H1 (cell line): Measurements from ENCODE around the gene MROH8. TPM values are rescaled to one million over a fixed set of nuclear protein-coding genes. Genes with fewer than 3 reads are reported as not detected.

Source experiments
- BACH1 ChIP-seq: IDR thresholded peaks from 2 replicates; pipeline ENCODE4 v1.6.1; 2012; ENCODE audit warnings: low read length, improper control_type of control experiment
- CTBP2 ChIP-seq: IDR thresholded peaks from 2 replicates; pipeline ENCODE4 v1.7.0; 2011; ENCODE audit warnings: borderline replicate concordance, mild to moderate bottlenecking, moderate library complexity, mixed read lengths, low read length; ENCODE audit not compliant: insufficient read depth, insufficient read length
- MAFK ChIP-seq: IDR thresholded peaks from 2 replicates; pipeline ENCODE4 v1.6.1; 2012; ENCODE audit warnings: low read depth, mild to moderate bottlenecking, improper control_type of control experiment, low read length
- SIX5 ChIP-seq: IDR thresholded peaks from 2 replicates; pipeline ENCODE4 v1.6.1; 2011; ENCODE audit warnings: mild to moderate bottlenecking, low read depth, low read length
- polyA plus RNA-seq, 7 experiments: library from polyadenylated mRNA; depleted of rRNA in 3 of 7; stranded (reverse) in 5 of 7; unstranded in 2 of 7; fragments of >200 nt in 5 of 7; fragments of 200-250 nt in 2 of 7; gene quantifications; 1 replicate in 5 of 7; 2 replicates in 1 of 7; 4 replicates in 1 of 7; pipeline versions ENCODE4 v1.2.1 to v1.2.3, GENCODE V29; 2011 to 2013; ENCODE audit warnings: missing spikeins in 2 of 7, mixed read lengths in 2 of 7
- total RNA-seq: library from RNA; stranded (reverse); fragmentation: NEBNext Ultra II Directional; extraction: Animal tissue kit (Norgen Biotek cat#: 25700); gene quantifications from 2 replicates; pipeline ENCODE4 v1.2.1, GENCODE V29; 2021

The MROH8 gene
- total and polyA plus RNA-seq, 2 of the 8 experiments (the other 6 are each of a cell fraction or from before 2014, with no cell fraction given): 0.50 to 0.86 TPM

GRCh38 chr20:37205794-37206193, 26.4 kb upstream of the MROH8 start (continued):
- no peak for TF ChIP-seq SIX5
- TF ChIP-seq CTBP2: no peak
- no peak for TF ChIP-seq BACH1
- no peak for TF ChIP-seq MAFK
